Stimulated activated CD4-positive, alpha-beta T cell treated with anti-CD3 and anti-CD28 coated beads, Interleukin-15, amount 100 ng/mL, for 1 hour (primary cell): Measurements from ENCODE around the gene CXorf49B.
"Not testable (repeated sequence)": the region's sequence is repeated elsewhere in the genome, so short reads cannot be mapped to it uniquely, and the experiment has no call there.

Source experiments
- DNase-seq, 2 donors: peaks; one replicate each; pipeline ENCODE4 v3.0.0-alpha.2; 2020; ENCODE audit warnings: low read depth in 1 of 2, low spot score in 1 of 2

The CXorf49B gene

DNA sequence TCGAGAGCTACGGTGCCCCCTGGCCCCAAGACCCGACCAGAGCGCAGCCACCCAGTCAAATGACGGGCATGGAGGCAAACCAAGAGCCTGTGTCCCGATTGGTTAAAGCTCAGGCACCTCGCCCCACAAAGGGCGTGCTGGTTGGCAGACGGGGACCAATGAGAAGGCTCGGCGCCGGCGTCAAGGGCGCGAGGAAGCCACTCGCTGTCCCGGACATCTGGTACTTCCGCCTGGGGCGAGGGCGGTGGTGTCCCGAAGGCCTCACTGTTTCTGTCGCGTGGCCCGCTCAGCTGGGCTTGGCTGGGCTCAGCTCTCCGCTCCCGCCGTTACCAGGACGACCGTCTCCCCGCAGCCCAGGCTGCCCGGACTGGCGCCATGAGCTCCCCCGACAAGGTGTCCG lies at the start of gene CXorf49B:
Gene CXorf49B (plus strand): TSS at position 301 of the 400 bp plus-strand sequence. CDS start 75 bp downstream, at position 376.
- not testable (repeated sequence) for DNase-seq

DNA sequence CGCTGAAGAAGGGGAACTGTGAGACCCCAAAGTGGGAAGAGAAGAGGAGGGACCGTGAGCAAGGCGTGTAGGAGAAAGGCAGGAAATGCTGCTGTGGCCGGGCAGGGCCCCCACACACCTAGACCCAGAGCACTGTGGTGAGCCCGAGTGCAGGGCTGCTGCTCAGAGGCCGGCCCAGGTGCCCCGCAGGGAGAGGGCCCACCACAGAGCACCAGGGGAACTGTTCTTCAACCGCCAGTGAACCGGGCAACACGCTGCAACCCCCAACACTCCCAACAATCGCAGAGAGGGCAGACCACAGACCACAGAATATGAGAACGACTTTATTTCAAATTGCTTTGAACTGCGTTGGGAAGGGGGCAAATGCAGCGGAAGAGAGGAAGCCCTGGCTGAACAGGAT lies 49.1 kb upstream of the CXorf49B start:
- DNase-seq: not testable (repeated sequence)

DNA sequence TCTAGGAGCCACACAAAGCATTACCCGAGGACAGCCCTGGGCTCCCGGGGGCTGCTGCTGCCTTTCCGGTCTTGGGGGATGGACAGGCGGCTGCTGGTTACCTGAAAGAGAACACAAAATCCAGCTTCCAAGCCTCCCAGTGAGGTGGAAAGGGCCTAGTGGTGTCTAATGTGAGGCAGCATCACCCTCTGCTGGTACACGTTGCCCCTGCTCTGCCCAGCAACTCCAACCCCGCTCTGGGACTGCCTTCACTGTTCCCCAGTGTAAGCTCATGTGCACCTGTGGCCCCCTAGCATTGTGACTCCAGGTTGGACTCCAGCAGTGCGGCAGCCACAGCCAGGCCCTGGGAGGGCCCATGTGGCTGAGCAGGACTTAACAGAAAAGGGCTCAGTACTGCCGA lies 47.6 kb upstream of the CXorf49B start:
- not testable (repeated sequence) for DNase-seq

DNA sequence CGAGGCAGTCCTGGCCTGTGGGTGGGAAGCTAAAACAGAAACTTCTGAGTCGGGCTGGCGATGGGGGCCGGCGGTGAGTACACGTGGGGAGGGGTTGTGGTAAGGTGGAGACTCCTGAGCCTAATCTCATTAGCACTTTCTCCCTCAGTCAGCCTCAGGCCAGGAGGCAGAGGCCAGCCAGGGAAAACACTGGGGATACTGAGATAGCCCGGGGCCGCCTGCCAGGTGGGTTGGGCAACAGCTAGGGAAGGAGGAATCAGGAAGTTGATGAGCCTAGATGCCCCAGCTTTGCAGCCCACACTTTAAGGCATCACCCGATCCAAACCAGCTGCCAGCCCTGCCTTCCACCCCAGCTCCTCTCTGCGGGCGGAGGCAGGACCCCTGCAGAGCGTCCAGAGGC lies 46.8 kb upstream of the CXorf49B start:
- DNase-seq: not testable (repeated sequence)

DNA sequence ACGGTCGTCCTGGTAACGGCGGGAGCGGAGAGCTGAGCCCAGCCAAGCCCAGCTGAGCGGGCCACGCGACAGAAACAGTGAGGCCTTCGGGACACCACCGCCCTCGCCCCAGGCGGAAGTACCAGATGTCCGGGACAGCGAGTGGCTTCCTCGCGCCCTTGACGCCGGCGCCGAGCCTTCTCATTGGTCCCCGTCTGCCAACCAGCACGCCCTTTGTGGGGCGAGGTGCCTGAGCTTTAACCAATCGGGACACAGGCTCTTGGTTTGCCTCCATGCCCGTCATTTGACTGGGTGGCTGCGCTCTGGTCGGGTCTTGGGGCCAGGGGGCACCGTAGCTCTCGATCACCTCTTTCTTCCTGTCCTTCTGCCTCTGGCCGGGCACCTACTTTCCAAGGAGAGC lies 45.0 kb upstream of the CXorf49B start, which contains the start of gene CXorf49:
Gene CXorf49 (minus strand): TSS at position 101 of the 400 bp plus-strand sequence. CDS start 134 bp downstream, outside the sequence.
- DNase-seq: not testable (repeated sequence)

DNA sequence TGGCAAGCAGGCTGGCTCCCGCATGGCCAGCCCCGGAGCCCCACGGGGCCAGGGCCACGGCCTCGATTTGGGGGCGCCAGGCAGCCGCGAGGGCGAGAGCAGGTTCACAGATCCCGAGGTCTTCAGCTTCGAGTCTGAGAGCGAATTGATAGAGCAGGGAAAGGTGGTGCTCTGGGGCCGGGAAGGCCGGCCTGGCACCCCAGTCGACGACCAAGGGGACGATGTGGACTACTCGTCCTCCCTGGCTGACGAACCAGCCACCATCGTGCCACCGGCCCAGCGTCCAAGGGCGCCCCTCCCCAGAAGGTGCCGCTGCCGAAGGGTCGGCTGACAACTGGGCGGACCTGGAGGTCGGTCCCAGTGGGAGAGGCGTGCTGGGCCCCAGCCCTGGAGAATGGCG lies 44.0 kb upstream of the CXorf49B start:
- not testable (repeated sequence) for DNase-seq

DNA sequence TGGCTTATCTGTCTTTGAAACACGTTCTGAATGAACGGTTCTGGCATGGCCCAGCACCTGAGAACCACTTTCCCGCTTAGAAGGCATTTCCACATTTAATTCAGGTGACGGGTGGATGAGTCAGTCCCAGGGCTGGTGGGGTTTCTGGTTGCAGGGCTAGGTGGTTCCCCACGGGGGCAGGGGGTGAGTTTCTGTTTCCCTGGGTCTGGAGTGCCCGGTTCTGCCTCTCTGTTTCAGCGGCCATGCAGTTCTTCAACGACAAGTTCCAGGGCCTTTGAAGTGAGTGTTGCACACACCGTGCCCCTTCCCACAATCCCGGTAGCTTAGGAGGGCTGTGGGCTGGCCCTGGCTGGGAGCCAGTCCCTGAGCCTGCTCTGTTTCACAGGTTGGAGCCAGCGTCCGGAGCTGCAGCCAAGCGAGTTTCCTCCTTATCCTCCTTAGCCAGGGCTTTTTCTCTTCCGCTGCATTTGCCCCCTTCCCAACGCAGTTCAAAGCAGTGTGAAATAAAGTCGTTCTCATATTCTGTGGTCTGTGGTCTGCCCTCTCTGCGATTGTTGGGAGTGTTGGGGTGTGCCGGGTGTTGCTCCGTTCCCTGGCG lies 42.8 kb upstream of the CXorf49B start:
- not testable (repeated sequence) for DNase-seq

DNA sequence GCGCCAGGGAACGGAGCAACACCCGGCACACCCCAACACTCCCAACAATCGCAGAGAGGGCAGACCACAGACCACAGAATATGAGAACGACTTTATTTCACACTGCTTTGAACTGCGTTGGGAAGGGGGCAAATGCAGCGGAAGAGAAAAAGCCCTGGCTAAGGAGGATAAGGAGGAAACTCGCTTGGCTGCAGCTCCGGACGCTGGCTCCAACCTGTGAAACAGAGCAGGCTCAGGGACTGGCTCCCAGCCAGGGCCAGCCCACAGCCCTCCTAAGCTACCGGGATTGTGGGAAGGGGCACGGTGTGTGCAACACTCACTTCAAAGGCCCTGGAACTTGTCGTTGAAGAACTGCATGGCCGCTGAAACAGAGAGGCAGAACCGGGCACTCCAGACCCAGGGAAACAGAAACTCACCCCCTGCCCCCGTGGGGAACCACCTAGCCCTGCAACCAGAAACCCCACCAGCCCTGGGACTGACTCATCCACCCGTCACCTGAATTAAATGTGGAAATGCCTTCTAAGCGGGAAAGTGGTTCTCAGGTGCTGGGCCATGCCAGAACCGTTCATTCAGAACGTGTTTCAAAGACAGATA lies 2.4 kb upstream of the CXorf49B start:
- DNase-seq: not testable (repeated sequence)

DNA sequence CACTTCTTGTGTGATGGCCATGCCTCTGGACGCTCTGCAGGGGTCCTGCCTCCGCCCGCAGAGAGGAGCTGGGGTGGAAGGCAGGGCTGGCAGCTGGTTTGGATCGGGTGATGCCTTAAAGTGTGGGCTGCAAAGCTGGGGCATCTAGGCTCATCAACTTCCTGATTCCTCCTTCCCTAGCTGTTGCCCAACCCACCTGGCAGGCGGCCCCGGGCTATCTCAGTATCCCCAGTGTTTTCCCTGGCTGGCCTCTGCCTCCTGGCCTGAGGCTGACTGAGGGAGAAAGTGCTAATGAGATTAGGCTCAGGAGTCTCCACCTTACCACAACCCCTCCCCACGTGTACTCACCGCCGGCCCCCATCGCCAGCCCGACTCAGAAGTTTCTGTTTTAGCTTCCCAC lies 1.7 kb downstream of the CXorf49B start:
- DNase-seq: not testable (repeated sequence)

DNA sequence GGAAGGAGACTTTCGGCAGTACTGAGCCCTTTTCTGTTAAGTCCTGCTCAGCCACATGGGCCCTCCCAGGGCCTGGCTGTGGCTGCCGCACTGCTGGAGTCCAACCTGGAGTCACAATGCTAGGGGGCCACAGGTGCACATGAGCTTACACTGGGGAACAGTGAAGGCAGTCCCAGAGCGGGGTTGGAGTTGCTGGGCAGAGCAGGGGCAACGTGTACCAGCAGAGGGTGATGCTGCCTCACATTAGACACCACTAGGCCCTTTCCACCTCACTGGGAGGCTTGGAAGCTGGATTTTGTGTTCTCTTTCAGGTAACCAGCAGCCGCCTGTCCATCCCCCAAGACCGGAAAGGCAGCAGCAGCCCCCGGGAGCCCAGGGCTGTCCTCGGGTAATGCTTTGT lies 2.5 kb downstream of the CXorf49B start:
- not testable (repeated sequence) for DNase-seq

DNA sequence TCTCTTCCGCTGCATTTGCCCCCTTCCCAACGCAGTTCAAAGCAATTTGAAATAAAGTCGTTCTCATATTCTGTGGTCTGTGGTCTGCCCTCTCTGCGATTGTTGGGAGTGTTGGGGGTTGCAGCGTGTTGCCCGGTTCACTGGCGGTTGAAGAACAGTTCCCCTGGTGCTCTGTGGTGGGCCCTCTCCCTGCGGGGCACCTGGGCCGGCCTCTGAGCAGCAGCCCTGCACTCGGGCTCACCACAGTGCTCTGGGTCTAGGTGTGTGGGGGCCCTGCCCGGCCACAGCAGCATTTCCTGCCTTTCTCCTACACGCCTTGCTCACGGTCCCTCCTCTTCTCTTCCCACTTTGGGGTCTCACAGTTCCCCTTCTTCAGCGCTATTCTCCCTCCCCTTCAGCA lies 4.0 kb downstream of the CXorf49B start:
- DNase-seq: not testable (repeated sequence)

DNA sequence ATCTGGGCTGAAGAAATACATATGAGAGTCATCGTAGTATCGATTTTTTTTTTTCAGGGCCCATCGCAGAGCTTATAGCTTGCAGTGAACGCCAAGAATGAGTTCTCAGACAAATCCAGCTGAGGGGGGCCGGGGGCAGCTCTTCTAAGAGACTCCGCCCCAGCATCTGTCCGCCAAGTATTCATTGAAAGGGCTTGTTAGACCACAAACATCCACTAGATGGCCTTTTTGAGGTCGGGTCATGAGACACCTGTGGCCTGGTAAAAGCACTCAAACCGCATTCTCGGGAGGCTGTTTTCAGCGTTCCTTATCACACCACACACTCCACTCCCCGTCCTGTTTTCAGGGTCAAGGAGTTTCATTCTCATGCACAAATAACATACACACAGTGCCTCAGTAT lies 15.2 kb downstream of the CXorf49B start:
- not testable (repeated sequence) for DNase-seq

DNA sequence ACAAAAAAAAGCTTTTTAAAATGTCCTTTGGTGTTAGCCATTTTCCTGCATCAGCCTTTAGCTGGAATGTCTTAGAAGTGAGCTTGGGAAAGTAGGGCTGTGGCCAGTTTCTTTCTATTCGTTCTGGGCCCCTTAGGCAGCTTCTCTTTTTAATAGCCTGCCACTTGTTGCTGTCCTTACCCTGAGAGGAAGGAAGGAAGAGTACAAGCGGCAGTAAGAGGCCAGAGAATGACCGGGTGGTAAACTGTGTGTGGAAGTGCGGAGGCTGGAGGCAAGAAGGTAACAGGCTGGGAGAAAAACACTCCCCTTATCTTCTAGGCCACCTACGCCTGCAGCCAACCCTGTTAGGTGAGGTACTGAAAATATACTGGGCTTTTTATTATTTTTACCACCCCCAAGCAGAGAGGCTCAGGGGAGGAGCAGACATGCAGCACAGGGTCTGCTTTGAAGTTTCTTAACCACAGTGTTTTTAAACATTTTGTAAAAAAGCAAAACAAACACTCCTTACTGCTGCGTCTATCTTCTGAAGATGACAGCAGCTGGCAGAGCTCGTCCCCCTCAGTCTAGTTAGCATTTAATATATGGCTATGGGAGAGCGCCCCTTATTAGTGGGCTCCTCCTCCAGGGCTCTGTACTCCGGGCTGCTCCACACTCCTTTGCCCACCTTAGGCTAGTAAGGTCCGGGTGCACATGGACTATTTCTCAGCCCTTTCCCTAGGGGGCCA lies 19.2 kb downstream of the CXorf49B start:
- DNase-seq: not testable (repeated sequence)

DNA sequence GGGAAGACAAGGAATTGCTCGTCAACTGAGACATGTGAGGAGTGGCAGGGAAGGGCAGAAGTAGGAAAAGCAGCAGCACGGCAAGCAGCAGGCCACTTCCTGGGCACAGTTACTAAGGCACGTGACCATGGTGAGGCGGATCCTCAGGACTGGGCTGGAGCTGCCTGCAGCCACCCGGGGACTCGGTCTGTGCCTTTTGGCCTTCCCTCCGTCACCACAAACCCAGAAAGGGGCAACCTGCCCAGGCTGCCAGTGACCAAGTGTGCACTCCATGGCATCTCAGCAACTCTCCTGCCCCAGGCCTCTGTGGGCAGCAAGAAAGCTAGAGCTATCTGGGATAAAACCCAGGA lies 19.8 kb downstream of the CXorf49B start:
- not testable (repeated sequence) for DNase-seq

DNA sequence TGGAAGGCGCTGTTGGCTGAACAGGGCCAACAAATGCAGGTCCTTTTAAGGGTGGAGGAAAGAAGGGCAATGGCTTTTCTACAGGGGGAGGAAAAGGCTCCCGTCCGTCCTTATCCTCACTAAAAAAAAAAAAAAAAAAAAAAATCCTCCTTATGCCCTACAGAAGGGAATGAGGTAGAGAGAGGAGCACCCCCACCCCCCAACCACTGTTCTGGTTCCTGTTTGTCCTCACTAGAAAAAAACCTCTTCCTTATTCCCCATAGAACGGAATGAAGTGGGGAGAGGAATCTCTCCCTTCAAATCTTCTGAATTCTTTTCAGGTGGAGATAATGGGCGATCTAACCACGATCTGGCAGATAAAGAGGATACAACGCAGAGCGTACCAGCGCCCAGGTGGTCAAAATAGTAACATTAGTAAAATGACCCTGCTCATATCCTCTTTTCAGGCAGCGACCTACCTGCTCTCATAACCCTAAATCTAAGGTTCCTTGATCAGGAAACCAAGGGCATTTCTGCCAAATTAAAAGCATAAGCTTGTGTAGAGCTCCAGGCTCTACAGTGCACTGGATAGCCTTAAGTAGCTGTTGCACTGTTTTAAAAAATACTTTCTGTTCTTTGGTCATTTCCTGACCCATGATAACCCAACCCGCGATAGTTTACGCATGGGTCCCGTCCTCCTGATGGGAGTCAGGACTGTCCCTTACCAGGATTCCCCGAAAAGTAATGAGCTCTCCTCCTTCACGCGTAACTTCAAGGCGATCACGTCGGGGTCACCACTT lies 20.6 kb downstream of the CXorf49B start:
- DNase-seq: not testable (repeated sequence)

DNA sequence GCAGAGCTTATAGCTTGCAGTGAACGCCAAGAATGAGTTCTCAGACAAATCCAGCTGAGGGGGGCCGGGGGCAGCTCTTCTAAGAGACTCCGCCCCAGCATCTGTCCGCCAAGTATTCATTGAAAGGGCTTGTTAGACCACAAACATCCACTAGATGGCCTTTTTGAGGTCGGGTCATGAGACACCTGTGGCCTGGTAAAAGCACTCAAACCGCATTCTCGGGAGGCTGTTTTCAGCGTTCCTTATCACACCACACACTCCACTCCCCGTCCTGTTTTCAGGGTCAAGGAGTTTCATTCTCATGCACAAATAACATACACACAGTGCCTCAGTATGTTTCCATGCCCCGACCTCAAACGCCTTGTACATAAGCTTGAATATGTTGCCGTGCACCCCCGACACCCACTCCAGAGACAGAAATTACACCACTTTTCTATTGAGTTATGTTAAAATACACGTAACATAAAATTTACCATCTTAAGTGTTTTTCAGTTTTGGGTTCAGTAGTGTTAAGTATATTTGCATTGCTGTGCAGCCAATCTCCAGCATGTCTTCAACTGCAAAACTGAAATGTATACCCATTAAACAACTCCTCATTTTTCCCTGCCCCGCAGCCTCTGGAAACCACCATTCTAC lies 21.3 kb downstream of the CXorf49B start:
- DNase-seq: not testable (repeated sequence)

DNA sequence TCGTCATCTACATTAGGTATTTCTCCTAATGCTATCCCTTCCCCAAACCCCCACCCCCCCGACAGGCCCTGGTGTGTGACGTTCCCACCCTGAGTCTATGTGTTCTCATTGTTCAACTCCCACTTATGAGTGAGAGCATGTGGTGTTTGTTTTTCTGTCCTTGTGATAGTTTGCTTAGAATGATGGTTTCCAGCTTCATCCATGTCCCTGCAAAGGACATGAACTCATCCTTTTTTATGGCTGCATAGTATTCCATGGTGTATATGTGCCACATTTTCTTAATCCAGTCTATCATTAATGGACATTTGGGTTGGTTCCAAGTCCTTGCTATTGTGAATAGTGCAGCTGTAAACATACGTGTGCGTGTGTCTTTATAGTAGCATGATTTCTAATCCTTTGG lies 43.3 kb downstream of the CXorf49B start:
- not testable (repeated sequence) for DNase-seq

DNA sequence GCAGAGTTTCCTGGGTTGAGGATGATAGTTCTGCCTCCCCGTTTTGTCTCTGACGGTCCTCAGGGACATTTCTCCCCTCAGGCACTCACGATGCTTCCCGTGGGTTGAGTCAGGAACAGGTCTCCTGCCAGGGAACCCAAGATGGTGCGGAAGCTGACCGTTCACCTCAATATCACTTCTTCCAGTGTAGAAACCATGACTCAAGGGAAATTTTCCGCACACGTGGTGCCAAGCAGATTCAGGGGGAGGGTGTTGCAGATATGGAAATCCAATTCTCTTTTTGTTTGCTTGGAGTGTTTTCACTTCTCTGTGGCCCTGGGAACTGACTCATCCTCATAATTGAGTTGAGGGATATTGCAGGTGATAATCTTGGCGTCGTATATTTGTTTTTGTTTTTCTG lies 46.7 kb downstream of the CXorf49B start:
- no peak for DNase-seq

DNA sequence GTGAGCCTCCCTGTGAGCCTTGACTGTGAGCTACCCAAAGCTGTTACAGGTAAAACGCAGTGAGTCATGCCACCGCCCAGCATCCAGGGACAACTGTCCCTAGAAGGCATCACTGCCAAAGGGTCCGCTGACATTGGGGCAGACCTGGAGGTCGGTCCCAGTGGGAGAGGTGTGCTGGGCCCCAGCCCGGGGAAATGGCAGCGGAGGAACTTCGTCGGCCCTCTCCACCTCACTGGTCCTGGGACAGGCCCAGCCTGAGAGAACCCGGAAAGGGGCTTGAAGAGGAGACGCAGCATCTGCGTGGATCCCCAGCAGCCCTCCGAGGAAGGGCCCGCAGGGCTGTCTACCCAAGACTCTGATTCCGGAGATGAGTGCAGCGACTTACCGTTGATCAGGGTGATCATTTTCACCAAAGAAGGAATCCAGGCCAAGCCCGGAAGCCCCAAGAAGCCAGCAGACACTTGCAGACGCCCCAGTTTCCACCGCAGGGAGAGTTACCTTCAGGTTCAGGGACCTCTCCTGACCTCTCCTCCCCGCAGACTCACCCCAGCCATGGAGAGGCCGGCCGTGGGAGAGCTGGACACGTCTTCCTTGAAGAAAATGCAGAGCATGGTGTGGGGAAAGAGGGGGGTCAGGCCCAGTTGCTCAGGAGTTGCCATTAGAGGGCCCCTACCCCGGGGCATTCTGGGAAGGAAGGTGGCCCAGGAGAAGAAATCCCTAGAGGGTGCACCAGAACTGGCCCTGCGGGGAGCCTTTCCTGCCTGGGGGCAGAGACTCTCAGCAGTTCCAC lies 51.2 kb downstream of the CXorf49B start:
- no peak for DNase-seq
